NCI-H524 (cell line): ENCODE results near the gene FSTL5.

ENCODE experiments used
- DNase-seq, 2 experiments: peaks; one replicate each; lab custom pipeline; 2025; lab: John Stamatoyannopoulos, UW

The FSTL5 gene

DNA sequence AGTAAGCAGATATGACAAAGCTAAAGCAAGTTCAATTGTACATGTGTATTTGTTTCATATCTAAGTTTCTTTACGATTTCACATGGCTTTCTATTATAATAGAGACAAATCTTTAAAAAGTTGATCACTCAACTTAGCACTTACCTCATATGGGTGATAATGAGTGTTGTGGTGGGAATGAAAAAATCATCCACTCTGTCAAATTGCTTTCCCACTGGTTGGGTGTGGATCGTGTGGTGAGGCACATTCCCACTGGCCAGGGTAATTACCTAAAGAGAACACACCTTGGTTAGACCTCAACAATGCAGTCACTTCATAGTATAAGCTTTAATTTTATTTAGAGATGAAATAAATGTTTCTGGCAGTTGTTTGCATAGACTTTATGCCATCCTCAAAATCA, 708.9 kb downstream of the FSTL5 start:
- no peak for DNase-seq

DNA sequence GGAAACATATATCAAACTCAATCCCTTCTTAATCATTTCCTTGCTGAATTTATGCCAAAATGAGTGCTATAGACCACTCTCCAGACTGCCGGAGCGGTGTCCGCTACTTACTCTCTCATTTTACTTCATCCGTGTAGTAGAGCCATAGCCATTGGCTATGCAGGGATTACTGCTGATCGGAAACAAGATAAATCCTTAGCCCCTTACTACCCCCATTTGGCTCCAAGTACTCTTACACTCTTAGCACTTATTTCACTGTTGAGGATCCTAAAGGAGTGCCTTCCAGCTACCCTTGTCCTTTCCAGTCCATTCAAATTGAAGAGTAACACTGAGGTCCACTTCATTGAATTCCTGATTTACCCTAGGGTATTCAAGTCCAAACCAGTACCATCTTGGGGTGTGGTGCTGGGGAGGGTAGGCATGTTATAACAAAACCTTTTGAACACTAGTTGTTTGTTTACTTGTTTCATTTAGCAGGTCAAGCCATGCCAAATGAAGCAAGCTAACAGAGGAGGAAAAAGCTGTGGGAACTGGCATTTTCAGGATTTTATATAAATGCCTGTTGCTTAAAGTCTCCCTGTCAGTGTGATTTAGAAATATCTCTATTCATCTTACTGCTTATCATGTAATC, 715.1 kb downstream of the FSTL5 start:
- DNase-seq: no peak

DNA sequence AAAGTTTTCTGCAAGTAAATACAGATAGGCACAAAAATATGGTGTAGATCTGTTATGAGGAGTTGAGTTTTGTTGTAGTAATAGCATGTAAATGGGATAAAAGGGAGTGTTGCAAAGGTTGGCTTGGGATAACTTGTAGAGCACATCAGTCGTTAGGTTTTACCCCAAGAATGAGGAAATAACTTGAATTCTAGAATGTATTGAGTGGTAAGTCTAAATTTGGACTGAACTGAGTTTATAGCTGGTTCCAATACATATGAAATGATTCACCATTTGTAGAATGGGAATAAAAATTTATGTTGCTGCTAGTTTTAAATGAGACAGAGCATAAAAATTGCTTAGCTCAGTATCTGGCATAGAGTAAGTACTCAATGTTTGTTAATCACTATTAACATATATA, 719.2 kb downstream of the FSTL5 start:
- DNase-seq: no peak

DNA sequence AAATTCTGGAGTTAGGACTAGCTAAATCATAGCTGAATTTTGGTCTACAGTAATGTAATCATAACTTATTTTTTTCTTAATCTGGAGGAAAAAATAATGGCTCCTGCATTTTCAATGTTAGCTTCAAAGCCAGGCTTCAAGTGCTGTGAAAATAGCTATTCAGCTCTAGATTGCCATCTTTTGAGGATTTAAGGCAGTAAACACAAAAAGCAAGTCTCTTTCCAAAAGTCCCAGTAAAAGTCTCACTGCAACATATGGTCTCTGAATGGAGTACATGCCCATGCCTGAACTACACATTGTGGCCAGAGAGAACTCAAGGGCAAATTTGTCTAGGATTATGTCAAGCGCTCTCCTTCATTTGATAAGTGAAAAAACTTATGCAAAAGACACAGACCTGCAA, 720.9 kb downstream of the FSTL5 start:
- DNase-seq: peak in 1 of 2 experiments; percentile 48

DNA sequence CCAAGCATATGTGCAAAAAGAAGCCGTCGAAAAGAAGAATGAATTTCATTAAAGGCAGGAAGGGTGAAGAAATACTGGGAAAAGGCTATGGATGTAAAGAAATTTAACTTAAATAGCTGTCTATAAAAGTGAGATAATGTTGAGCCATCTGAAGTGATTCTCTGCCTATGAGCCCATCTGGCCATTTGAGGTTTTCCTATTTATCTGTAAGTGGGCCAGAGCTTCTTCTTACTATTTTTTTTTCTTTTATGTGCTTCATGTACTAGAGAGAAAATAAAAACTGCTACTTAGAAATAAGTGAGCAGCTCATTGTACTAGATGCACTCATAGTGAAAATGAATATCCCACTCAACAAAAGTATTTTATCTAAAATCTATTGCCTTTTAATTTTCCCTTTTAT, 725.7 kb downstream of the FSTL5 start:
- no peak for DNase-seq

DNA sequence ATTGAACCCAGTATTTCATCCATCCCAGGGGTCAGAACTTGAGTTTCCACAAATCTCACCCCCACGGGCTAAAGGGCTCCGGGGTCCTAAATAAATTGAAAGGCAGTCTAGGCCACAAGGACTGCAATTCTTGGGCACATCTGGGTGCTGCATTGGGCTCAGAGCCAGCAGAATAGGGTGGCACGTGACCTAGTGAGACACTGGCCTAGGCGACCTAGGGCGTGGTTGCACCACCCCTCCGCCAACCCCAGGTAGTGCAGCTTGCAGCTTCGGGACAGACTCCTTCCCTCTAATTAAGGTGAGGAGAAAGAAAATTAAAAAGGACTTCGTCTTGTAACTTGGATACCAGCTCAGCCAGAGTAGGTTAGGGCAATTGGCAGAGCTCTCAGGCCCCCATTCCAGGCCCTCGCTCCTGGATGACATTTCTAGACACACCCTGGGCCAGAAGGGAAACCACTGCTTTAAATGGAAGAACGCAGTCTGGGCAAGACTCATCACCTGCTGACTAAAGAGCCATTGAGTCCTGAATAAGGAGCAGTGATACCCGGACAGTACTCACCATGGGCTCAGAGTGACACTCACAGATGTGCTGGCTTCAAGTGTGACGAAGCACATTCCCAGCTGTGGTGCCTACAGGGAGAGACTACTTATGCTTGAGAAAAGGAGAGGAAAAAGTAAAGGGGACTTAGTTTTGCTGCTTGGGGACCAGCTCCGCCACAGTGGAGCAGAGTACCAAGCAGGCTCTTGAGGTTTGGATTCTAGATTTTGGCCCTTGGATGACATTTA, 735.4 kb downstream of the FSTL5 start:
- DNase-seq: no peak

DNA sequence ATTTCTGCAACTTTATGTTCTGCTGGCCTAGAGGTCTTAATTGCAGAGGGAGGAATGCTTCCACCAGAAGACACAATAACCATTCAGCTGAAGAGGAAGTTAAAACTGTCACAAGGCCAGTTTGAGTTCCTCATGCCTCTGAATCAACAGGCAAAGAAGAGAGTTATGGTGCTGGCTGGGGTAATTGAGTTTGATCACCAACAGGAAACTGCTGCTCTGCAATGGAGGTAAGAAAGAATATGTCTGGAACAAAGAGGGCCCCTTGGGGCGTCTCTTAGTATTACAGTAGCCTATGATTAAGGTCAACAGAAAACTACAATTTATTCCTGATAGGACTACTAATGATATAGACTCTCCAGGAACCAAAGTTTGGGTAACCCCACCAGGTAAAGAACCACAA, 744.0 kb downstream of the FSTL5 start:
- DNase-seq: no peak

DNA sequence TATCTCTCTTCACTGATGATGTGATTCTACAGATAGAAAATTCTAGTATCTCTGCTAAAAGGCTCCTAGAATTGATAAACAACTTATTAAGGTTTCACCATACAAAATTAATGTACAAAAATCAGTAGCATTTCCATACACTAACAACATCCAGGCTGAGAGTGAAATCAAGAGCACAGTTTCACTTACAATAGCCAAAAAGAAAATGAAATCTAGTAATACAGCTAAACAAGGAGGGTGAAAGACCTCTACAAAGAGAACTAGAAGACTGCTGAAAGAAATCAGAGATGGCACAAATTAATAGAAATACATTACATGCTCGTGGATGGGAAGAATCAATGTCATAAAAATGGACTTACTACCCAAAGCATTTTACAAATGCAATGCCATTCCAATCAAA, 751.9 kb downstream of the FSTL5 start:
- DNase-seq: no peak

DNA sequence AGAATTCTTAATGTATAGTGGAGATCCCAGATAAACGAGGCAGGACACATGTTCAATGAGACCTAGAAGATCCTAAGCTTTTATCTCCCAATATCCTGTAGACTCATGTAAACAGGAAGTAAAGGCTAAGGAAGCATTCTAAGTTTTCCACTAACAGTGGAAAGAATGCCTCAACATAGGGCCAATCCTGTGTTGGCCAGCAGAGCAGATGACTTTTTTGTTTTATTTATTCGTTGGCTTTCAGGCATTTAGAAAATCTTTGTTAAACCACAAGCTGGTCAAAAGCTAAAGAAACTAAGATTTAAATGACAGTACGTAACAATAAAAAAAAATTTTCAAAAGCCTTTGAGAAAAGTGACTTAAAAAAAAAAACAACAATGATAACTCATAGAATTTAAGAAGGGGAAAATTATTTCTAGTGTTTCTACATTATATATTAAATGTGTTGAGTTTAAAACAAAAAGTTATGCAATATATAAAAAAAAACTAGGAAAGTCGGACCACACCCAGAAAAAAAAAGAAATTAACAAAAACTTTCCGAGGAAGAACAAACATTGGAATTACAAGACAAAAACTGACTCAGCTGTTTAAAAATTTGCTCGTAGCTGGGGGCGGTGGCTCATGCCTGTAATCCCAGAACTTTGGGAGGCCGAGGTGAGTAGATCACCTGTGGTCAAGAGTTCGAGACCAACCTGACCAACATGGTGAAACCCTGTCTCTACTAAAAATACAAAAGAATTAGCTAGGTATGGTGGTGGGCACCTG, 759.3 kb downstream of the FSTL5 start:
- no peak for DNase-seq

DNA sequence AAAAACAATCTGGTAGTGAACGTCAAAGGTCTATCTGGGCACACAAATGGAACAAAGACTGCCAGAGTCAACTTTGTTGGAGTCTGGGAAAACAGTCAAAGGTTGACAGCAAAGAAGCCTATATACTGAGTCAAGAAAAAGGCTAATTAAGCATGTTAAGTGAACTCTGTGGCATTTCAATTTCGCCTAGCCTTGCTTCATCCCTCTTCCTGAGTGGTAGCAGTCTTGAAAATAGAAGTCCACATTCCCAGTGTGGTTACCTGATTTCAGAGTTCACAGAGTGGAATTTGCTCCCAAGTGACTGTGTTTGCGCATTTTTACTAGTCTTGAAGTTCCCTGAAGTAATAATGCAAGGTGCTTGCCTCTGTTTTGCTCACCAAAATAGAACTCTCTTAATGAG, 760.0 kb downstream of the FSTL5 start:
- no peak for DNase-seq

DNA sequence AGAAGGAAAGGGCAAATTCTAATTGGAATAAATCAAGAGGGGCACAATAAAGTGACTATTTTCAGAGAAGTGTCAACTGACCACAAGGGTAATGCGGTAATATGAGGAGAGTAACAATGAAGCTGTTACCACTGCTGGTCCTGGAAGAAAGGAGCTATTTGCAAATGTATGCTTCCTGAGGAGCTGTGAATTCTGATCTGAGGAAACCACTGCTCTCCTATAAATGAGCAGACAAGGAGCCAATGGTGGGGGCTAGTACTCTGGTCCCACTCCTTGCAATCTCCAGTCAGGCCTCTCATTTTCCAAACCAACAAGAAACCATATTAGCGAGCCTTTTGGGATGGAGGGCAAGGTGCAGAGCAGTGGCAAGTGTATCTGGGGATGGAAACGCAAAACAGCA, 770.2 kb downstream of the FSTL5 start:
- DNase-seq: no peak

DNA sequence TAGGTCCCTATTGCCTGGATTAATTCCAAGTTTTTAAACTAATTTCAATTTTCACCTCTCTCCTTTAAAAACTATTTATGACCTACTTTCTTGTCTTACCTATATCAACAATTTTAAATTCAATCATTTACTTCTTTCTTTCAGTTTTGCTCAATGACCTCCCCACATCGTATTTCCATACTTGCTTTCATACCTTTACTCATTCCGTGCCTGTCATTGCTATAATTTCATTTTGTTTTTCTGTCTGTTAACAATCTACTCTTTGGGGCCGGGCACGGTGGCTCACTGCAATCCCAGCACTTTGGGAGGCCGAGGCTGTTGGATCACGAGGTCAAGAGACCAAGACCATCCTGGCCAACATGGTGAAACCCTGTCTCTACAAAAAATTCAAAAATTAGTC, 781.1 kb downstream of the FSTL5 start:
- no peak for DNase-seq

DNA sequence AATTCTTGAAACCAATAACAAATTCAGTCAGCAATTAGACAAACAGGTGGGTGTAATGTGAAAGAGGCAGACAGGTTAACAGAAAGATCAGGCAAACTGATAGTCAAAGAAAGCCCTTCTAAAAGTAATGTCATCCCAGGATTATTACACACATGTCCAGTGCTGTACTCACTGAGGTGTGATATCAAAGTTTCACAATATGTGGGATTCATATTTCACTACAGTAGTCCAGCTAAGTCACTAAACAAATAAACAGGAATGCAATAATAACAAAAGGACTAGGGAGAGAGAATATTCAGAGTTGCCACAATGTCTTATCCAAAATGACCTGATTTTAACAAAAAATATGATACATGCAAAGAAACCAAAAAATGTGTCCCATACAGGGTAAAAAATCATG, 787.5 kb downstream of the FSTL5 start:
- DNase-seq: no peak

DNA sequence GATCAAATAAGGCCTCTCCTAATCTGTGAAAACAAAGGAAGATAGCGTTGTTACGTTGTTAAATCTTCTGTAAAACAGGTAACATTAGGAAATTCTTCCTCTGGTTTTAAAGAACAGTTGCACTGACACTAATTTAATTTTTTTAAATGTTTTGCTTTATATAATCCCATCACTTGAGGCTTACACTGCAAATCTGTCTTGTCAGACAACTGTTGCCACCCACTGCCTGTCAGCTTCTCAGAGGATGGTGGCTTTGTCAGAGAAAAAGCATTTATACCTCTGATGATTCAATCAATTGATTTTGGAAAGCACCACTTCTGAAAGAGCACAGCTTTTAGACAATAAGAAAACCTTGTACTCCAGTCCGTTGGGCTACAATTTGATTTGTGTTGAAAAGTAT, 799.1 kb downstream of the FSTL5 start:
- no peak for DNase-seq

DNA sequence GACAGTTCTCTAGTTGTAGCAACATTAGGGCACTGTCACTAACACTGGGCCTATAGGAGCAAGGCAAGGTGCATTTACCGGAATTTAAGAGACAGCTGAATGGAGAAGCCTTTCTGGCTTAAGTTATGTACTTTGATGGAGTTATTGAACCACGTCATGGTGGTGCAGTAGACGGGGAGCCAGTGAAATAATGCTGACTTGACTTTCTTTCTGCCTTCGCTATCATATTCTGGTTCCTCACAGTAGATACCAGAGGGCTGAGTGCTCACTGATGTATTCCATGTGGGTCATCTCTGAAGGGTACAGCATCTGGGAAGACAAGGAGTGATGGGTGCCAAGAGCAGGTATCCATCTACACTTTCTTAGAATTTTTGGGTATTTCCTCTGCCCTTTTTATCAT, 802.8 kb downstream of the FSTL5 start:
- no peak for DNase-seq

DNA sequence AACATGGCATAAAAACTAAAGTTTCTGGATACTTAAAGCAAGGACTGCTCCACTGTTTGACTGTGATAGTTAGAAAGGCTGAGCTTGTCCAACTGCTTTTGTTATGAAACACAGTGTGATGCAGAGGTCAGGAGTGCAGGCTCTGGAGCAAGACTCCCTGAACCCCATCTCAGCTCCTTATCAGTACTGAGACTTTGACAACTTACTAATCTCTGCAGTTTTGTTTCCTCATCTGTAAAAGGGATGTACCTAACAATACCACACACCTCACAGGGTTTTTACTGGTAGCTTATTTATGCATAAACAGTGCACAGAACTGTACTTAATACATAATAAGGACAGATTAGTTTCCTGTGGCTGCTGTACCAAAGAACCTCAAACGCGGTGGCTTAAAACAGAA, 804.3 kb downstream of the FSTL5 start:
- DNase-seq: no peak

DNA sequence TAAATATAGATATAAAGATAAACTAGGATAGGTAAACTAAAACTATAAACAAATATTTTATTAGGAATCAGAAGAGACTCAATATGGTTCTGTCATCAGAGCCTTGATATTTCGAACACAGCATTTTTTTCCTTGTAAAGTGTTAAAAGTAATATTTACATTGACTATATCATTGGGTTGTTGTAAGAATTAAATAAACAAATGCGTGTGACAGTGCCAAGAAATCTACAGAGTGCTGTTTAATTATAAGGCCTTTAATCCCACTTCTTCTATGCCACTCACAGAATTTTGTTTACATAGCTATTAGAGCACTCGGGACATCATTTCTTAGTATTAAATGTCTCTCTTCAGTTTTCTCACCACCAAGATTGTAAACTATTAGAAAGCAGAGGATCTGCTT, 807.4 kb downstream of the FSTL5 start:
- no peak for DNase-seq

DNA sequence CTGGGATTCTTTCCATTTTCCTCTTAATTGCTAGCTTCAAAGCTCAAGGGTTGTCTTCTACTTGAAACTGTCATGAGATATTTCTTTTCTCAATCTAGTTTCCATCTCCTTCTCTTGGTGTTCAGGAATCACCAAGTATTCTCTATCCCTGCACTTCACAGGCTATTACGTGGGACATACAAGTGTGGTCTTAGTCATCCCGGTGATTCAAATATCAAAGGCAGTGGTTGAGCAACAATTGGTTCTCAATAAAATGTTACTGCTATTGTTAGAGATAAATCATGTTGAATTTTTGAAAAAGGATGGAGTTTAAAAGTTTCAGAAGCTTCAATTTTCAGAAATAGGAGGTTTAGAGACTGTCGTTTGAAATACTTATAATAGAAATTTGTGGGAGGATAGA, 812.9 kb downstream of the FSTL5 start:
- no peak for DNase-seq

DNA sequence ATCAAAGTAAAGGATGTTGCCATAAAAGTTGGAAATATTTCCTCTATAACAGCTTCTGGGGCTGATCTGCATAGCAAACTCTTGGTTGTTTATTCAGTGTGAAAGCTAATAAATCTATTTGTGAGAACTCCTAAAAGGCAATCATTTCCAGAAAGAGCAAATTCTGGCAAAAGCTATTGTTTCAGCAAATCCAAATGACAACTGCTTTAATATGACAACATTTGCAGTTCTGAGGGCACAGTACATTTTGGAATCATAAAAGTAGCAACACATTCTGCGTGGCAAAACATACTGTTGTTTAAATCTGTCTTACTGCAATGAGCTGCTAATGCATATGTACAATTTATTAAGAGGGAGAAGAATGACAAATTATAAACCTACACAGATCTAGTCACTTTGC, 818.1 kb downstream of the FSTL5 start:
- no peak for DNase-seq

DNA sequence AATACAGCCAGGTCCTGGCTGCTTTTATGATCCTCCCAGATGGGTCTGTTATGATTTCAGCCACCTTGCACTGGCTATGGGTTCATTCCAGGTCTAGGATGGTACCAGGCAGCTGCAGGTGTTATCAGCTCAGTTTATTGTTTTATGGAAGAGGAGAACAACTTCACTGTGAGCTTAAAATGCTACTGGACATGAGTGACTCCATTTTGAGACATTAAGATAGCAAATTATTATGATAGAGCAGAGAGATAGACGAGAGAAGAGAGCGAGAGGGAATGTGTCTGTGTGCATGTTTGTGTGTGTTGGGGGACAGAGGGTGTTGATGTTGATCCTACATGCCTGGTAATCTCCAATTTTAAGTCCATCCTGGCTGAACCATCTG, 820.2 kb downstream of the FSTL5 start:
- DNase-seq: no peak

DNA sequence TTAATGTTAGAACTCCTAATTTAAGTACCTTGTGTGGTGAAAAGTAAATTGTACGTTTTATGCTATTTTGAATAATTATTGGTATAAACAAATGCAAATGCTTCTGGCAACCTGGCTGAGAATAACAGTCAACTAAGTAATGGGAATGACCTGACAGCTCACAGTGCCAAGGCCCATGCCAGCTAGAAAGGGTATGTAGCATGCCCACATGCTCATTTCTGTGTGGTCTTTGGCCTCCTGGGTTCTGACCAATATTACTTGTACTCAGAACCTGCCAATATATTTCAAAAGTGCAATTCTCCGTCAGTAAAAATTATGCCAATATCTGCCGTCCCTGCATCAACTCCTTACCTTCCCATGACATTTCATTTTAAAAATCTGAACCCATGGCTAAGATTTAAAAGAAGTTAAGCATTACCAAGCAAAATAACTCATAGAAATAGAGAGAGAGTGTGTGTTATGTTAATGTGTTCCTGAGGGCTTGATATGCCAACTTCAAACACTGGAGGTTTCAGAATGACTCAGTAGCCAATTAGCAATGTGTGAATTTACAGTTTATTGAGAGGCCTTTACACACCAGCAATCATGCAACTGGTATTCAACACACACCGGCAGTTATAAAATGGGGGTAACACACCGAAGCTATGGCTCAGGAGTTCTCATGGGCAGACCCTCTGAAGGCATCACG, 820.8 kb downstream of the FSTL5 start:
- DNase-seq: no peak

DNA sequence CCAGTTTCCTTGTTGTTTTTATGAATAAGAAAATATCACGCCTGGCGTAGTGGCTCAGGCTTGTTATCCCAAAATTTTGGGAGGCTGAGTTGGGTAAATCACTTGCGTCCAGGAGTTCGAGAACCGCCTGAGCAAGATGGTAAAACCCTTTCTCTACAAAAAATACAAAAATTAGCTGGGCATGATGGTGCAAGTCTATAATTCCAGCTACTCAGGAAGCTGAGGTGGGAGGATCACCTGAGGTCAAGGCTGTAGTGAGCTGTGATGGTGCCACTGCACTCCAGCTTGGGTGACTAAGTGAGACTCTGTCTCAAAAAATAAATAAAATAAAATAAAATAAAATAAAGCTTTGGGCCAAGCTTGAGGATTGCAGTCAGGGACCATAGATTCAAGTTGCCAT, 827.2 kb downstream of the FSTL5 start:
- no peak for DNase-seq
